Stimulated activated CD4-positive, alpha-beta T cell treated with anti-CD3 and anti-CD28 coated beads, Interleukin-2, amount 100 ng/mL, for 24 hours (primary cell): ENCODE measurements around the gene PDGFC.

Experiments used
- DNase-seq, 2 donors: peaks; one replicate each; pipeline ENCODE4 v3.0.0-alpha.2; 2020

The PDGFC gene

DNA sequence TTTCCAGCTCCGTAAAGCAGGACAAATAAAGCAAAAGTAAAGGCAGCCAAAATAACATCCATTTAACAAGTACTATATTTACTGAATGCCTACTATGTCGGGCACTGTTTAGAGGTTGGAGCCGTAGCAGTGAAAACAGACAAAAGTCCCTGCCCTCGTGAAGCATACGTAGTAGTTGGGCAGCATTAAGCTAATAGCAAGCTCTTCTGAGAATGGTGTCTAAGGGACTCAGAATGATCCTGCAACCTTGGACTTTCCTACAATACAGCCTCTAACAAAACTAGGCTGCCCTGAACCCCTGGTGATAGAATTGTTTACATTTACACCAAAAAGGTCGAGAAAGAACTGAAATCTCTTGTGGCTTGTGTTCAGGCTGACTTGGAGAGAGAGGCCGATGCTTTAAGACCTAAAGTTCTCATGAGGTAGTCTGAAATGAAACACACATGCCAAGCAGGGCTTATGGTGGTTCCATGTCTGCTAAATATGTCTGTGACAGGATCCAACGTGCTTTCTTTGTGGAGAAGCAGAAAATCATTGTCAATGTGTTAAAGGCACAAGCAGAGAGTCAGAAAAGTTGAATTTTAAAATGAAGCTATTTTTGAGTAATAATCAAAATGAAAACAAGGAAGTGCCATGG, 898 bp upstream of the PDGFC start:
- DNase-seq: no peak

DNA sequence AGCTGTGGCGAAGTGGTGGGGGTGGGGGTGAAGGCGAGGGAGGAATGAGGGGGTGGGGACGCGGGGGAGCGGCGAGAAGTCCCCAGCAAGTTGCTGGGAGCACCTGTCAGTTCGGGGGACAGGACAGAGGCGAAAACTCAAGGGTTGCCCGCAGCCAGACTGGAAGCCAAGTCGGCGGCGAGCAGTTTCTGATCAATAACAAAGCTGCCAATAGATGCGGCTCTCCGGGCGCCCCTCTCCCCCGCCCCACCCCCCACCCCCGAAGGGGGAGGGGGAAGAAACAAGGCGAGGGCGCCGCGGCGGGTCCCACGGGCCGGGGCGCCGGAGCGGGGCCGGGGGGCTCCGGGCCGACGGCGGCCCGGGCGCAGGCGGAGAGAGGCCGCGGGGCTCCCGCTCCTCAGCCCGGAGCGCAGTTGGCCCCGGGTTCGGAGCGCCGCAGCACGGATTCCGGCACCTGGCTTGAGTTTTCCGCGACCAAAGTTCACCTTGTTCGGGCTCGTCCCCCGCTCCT, 379 bp downstream of the PDGFC start:
- no peak for DNase-seq

DNA sequence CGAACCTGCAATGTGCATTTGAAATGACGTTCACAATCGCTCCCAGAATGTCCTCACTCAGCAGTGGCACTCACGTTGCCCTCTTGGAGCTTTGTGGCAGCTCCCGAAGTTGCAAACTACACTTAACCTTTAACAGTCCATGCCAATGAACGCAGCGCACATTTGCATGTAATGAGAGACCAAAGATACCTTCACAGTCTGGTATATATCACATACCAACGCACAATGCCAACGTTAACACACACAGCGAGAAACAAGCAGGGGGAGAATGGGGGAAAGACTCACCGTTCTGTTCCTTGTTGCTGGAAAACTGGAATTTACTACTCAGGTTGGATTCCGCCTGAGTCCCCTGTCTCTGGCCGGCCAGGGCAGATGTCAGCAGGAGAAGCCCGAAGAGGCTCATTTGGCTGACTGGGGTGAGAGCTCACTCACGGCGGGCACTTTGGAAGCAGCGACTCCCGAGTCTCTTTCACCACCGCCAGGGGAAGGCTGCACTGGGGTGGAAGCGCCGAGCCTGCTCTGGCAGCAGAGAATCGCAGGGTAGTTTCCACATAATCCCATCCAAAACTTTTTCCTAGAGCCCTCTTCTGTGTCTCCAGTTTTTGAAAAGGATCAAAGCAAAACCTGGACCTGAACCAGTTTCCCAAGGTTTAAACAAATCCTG, 966 bp downstream of the PDGFC start:
- peak in 1 of 2 donors; percentile 10 for DNase-seq

DNA sequence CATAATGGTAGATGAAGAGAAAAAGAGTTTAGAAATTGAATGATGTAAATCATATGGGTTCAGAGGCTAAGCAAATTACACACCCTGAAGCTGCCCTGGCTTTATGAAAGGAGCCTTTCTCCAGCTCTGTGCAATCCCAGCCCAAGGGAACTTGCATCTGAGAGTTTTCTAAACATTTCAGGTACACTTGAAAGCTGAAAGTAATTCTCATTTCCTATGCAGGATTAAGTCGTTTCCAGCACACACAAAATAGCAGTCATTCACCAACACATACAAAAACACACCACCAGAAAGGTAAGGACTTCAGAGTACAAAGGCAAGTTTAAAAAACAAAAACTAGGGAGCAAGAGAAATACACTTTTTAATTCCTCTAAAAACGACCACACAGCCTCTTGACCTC, 1.7 kb downstream of the PDGFC start:
- DNase-seq: no peak

DNA sequence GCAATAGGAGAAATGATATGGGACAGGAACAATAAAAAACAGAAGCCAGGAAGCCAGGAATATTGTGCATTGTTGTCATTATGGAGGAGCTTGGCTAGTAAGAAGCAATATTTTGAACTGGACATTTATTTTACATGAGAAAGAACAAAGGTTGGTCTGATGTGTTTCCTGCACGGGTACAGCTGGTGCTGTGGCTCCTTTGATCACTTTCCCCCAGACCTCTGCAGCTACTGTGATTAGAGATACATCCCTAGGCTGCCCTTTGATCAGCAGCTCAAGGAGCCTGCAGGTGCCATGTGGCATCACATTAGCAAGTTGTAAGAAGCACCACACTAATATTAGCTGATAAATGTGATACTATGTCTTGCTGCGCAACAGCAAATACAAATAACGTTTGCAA, 2.5 kb downstream of the PDGFC start:
- DNase-seq: no peak

DNA sequence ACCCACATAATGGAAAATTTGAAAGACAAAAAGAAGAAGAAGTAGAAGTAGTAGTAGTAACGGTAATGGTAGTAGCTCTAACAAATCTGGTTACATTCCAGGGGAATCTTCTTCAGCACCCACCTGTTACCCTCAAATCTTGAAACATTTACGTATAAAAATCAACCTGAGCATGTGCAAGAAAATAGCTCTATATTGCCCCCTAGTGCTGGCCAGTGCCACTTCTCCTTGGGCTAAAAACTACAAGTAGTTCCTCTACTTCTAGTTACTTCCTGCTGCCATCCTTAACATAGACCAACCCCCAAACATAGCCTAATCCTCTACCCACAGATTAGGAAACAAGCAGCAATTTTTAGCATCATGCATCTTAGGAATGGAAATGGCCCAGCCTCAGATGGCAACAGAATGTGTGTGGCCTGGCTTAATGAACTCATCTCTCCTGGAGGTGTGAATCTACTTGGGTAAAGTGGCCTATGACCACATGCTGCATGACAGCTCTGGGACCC, 3.1 kb downstream of the PDGFC start:
- DNase-seq: peak in 1 of 2 donors; percentile 28

DNA sequence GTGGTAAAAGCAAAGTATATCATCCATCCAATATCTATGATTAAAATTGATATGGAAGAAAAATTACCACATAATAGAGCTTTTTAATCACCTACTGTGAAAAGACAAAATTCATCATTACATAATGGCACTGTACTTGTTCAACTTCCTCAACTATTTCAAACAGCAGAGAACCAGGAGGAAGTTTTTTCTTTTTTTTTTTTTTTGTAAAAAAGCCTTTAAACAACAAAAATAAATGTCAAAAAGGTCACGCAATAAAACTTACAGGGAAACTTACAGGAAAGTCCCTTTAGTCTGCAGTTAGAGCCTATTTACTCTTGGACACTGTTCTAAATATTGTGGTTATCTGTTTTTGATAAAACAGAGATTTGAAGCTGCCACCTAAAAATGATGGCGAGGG, 4.8 kb downstream of the PDGFC start:
- DNase-seq: no peak

DNA sequence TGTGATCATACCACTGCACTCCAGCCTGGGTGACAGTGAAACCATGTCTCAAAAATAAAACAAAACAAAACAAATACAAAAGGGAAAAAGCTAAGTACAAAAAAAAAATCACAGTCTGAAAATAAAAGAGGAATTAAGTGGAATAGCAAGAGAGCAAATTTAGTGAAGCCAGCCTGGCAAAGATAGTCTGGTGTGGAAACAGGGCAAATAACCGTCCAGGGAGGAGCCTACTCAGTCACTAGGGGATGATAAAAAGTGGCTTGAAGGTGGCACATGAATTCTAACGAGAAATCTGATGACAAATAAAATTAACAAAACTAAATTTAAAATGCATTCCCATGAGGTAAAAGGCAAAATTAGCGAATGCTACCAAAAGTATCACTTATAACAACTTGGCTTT, 8.2 kb downstream of the PDGFC start:
- no peak for DNase-seq

DNA sequence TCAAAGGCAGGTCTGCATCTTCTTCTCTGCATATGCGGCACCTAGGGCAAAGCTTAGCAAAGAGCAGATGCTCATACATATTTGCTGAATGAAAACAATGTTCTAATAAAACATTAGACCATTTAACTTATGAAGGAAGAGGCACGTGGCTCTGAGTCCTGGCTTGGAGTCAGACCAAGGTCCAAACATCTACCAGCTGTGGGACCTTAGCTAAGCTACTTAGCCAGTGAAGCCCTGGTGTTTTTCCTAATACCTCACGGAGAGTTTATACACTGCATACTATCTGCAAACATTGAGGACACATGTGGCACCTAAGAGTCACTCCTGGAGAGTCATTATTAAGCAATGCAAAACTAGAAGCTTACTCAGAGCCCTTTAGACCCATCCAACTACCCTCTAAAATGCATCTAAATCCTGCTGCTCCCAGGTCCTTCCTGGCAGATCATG, 9.0 kb downstream of the PDGFC start:
- no peak for DNase-seq

DNA sequence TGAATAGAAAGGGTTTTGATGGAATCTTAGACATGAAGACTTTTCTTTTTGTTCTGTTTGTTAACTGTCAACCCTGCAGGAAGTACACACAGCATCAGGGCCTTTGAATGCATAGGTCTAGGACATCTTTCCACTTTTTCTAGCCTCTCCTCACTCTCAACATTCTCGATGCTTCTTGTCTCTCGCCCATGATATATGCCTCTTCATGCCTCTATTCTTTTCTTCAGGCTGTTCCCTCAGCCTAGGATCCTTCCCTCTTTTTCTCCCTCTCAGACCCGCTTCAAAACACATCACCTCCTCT, 9.6 kb downstream of the PDGFC start:
- DNase-seq: no peak

DNA sequence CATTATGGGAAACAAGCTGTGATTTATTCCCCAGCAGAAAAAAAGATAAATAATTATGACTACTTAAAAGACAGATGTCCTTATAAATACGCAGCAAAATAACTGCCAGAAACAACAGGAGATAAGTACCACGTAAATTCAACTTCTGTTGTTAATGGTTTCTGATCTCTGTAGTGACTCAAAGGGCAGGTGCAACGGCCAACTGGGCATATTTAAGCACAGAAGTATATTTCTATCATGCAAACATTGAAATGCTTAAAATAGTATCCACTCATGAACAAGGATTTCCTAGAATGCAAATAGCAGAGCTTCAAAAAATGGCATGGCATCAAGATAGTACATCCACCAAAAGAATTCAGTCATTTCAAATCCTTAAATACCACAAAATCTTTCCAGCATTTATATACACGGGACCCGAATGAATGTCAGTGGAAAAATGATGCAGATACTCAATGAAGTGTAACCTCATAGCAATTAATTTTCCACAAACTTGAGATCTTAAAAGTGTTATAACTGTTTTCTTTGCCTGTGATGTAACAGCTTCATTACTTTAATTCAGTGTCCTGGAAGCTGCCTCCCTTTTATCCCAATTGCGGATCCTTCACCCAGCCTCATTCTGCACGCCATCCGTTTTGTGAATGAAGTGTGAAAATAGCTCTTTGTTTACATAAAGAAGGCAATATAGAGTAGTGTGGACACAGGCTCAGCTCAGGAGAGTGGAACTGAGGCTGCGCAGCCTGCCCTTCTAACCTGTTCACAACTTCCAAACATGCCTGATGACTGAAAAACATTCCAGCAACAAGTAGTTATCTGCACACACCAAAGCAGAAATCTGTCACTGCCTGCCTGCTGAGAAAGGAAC, 10.2 kb downstream of the PDGFC start:
- DNase-seq: no peak

DNA sequence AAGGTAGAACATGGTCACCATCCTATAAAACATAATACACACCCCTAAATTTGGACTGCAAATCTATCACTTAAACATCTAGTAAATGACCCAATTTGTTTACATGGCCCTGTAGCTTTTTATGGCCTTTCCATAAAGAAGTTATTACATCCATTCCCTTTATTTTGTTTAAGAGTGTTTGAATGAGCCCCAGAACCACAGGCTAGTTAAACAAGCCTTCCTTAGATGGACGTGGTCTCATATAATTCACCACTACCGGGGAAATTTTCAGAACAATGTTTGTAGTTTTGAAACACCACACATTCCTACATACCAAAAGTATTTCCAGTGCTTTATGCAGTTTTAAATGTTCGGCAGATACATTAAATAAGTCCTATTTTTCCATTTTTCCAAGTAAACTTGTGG, 12.3 kb downstream of the PDGFC start:
- no peak for DNase-seq

DNA sequence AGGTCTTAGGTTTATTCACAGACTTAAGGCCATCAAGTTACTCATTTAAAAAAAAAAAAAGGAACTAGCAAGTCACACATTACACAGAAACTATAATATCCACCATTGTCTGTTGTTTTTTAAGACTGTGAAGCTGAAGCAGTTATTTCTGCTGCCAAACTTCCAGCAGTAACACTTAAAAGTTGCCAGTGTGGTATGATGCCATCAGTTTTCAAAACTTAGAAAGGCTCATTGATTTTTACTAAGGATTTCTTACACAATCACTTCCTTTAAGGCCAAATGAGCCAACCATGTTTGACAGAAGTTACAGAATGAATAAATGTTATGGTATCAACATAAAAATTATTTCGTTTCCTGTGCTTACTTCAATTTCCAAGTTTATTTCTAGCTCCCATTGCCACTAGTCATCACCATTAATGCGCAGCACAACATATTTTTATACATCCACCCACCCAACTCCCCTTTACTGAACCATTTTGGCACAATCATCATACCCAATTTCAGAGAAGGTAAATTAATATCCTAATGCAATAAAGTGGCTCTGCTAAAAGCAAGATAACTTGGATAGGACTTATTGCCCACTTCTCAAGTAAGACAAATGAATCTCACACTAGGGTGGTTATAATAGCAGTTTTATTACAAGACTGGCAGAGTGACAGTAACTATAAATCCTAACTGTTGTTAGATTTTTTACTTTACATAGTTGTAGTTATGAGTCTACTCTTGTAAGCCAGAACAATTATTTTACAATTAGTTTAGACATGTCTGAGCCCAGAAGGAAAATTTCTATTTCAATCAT, 13.1 kb downstream of the PDGFC start:
- no peak for DNase-seq

DNA sequence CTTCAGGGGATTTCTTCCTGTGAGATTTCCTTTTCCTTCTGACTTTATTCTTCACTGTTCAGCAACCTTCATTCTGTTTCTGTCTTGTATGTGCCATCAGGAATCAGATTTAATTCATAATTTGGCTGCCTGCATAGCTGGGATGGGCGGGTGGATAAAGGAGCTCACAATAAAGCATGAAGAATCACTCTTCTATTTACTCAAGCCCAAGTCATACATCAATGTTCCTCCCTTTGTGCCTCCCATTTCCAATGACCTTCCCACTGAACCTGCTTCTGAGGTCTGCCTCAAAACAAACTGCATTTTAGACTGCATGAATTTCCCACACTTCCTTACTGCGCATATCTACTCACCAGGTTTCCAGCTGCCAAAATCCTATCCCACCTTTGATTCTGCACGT, 14.0 kb downstream of the PDGFC start:
- DNase-seq: no peak

DNA sequence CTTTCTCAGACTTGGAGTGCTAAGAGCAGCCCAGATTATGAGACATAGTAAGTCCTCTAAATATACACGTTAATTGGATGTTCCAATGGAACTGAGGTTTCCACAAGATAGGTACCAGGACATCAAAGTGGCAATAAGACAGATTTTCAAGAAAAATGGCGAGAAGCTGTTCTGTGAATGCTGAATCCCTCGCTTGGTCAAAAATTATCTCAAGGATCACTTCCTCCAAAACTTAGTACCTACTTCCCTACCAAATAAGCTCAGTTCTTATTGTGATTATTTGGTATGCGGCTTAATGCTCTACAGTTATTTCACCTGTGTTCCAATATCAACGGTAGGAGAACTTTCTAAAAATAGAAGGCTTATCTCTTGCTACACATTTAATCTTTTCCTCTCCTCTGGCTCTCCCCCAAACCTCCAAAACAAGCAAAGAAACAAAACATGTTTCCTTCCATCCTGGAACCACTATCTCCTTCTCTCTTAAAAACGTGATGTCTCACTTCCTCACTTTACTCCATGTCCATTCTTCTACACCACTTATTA, 14.7 kb downstream of the PDGFC start:
- no peak for DNase-seq

DNA sequence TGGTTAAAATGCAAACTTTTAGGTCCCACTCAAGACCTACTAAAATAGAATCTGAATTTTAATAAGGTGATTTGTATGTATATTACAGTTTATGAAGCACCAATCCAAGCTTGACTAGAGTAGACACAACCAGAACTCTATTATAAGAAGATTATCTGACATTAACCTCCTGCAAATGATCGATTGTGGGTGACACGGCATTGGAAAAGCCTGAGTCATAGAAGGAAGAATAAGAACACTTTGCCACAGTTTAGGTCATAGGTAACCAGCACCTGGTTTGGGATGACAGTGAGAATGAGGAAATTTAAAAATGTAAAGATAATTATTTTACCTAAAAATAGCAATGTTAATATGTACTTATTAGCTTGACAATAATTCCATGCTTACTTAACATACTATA, 15.2 kb downstream of the PDGFC start:
- no peak for DNase-seq

DNA sequence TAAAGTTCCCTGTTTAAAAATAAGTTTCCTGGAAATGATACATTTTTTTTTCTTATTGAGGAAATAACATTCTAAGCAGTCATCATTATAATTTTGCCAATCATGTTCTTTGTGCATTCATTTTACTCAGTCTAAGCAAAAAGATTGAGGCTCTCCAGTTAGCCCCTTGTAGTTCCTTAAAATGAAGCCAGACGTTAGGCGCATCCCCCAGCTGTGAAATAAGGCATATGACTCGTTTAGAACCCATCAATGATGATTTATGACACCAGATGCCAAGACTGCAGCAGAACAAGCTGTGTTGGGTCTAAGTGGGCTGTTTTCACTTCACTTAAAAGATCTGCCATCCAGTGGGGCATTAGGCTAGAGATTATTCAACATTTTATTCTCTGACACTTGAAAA, 17.0 kb downstream of the PDGFC start:
- no peak for DNase-seq

DNA sequence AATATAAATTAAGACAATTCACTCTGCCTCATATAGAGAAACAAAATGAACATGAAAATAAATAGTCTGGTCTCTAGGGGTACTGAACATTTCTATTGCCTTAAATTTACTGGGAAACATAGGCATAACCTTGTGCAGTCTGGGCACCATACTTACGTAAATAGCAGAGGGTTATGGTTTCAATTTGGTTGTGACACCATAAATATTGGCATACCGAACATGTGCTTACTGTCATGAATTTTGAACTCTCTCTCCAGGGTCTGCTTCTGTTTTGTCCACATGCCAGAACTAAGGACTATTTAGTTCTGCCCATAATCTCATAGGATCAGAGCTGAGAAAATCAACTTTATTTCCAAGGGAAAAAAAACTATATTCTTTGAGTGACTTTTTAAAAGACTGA, 17.6 kb downstream of the PDGFC start:
- DNase-seq: no peak

DNA sequence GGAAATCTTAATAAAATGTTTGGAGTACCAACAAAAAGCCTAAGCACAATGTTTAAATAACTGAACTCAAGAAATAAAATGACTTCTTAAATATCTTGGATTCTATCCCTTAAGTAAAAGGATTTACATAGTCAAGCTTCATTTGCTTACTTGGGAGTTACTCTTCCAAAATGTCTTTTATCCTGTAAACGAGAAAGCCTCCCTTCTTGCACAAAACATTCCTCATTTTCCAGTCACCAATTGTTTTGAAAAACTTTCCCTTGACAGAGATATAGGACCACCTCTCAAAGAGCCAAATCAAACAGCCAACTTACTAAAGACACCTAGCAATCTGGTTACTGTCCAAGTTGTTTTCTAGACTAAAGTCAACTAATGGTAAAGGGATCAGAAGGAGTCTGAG, 18.6 kb downstream of the PDGFC start:
- DNase-seq: no peak

DNA sequence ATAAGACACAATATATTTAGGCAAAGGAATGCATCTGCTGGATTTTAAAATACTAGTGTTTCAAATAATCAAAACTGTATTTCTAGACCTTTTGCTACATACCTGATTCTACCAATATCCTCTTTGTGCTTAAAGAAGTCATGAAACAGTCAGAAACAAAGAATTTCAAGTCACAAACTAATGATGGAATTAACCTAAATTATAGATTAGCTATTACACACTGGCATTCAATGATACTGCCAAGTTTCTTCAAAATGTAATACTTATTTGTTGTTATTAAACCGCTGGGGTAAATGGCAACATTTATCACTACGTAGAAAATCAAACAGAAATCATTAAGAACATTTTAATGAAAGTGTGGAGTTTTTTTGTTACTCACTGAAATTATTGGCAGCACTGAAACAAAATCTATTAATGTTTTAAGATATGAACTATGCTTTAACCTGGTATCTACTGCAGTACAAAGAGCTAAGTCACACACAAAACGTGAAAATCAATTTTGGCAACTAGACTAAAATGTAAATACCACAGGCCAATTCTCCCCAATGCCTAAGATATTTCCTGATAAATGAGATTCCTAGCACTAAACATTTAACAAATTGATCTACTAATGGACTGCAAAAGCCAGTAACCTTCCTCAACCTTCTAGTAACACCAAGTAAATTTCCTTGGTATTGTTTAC, 19.4 kb downstream of the PDGFC start:
- DNase-seq: no peak

DNA sequence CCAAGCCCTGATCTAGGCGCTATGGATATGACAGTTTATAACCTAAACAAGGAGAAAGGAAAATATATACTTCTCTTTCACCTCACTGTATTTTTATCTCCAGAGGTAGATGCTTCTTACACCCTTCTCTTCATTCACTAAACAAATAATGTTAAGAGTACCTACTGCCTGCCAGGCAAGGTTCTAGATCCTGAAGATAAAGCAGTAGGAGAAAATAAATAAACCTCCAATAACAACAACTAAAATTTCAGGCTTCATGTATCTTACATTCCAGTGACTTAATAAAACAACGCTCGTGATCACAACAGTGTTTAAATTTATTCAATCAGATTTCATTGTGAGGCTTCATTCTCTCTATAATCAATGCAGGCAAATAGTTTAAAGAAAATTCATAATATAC, 20.7 kb downstream of the PDGFC start:
- DNase-seq: no peak

DNA sequence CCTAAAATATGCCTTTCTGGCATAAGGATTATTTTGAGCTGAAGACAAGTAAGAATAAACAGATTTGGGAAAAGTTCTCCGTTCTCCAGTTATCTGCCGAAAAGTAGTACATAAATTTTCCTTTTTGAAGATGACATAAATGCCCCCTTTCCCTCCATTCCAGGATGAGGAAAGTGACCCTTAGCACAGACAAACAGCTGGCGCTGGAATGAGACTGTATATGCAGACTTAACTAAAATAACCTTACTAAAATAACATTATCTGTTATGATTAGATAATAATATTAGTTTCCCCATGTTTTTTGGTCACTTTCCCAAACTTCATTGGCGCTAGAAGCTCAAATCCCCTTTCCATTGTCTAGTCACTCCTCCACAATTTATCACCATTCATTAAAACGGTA, 21.5 kb downstream of the PDGFC start:
- DNase-seq: no peak
